H9 (cell line): ENCODE results near the gene PITRM1. TPM values are rescaled to one million over a fixed set of nuclear protein-coding genes. Genes with fewer than 3 reads are reported as not detected.

Experiments
- DNase-seq: peaks from one replicate; pipeline ENCODE4 v3.0.0-alpha.2; 2017
- H2AFZ ChIP-seq: one replicate; pipeline ENCODE4 v1.6.1; 2013; ENCODE audit warnings: mild to moderate bottlenecking, low read length, control low read depth, moderate library complexity
- H2AK5ac ChIP-seq: 2 replicates; pipeline ENCODE4 v1.6.1; 2013; ENCODE audit warnings: low read length, control low read depth, mixed read lengths; ENCODE audit not compliant: insufficient read length
- H2BK120ac ChIP-seq: one replicate; pipeline ENCODE4 v1.6.1; 2013; ENCODE audit warnings: low read depth, mild to moderate bottlenecking, low read length, control low read depth, inconsistent platforms; ENCODE audit not compliant: poor library complexity, severe bottlenecking
- H2BK12ac ChIP-seq: 2 replicates; pipeline ENCODE4 v1.6.1; 2013; ENCODE audit warnings: low read length, control low read depth, mixed read lengths, low read depth; ENCODE audit not compliant: insufficient read length
- H2BK15ac ChIP-seq: 2 replicates; pipeline ENCODE4 v1.6.1; 2013; ENCODE audit warnings: low read depth, low read length, control low read depth
- H2BK20ac ChIP-seq: one replicate; pipeline ENCODE4 v1.6.1; 2013; ENCODE audit warnings: low read depth, mild to moderate bottlenecking, low read length, control low read depth, inconsistent platforms; ENCODE audit not compliant: poor library complexity, severe bottlenecking
- H2BK5ac ChIP-seq: 2 replicates; pipeline ENCODE4 v1.6.1; 2013; ENCODE audit warnings: low read length, control low read depth, mixed read lengths; ENCODE audit not compliant: insufficient read length
- H3K14ac ChIP-seq: 2 replicates; pipeline ENCODE4 v1.6.1; 2013; ENCODE audit warnings: low read length, control low read depth; ENCODE audit not compliant: insufficient read depth
- H3K18ac ChIP-seq: 2 replicates; pipeline ENCODE4 v1.6.1; 2013; ENCODE audit warnings: low read depth, mild to moderate bottlenecking, mixed read lengths, low read length, control low read depth; ENCODE audit not compliant: insufficient read length
- H3K23ac ChIP-seq: 2 replicates; pipeline ENCODE4 v1.6.1; 2013; ENCODE audit warnings: low read length, control low read depth, mixed read lengths, low read depth; ENCODE audit not compliant: insufficient read length
- H3K23me2 ChIP-seq: 2 replicates; pipeline ENCODE4 v1.6.1; 2013; ENCODE audit warnings: low read depth, mild to moderate bottlenecking, mixed read lengths, low read length, control low read depth; ENCODE audit not compliant: insufficient read length, poor library complexity, severe bottlenecking
- H3K27ac ChIP-seq: 2 replicates; pipeline ENCODE4 v1.5.1; 2013; ENCODE audit warnings: low read length, control low read depth, mixed read lengths, low read depth; ENCODE audit not compliant: insufficient read length
- H3K27me3 ChIP-seq: 2 replicates; pipeline ENCODE4 v1.6.1; 2013; ENCODE audit warnings: low read length, control low read depth, inconsistent platforms; ENCODE audit not compliant: insufficient read depth
- H3K4ac ChIP-seq: 2 replicates; pipeline ENCODE4 v1.6.1; 2013; ENCODE audit warnings: low read depth, mild to moderate bottlenecking, control low read depth, inconsistent platforms, low read length, moderate library complexity
- H3K4me1 ChIP-seq: 2 replicates; pipeline ENCODE4 v1.6.1; 2013; ENCODE audit warnings: low read length, control low read depth, inconsistent platforms; ENCODE audit not compliant: insufficient read depth
- H3K4me2 ChIP-seq: 2 replicates; pipeline ENCODE4 v1.6.1; 2013; ENCODE audit warnings: low read length, control low read depth, mixed read lengths; ENCODE audit not compliant: insufficient read length, insufficient read depth
- H3K56ac ChIP-seq: 2 replicates; pipeline ENCODE4 v1.6.1; 2013; ENCODE audit warnings: low read depth, mild to moderate bottlenecking, mixed read lengths, low read length, control low read depth; ENCODE audit not compliant: insufficient read length
- H3K79me1 ChIP-seq: 2 replicates; pipeline ENCODE4 v1.6.1; 2013; ENCODE audit warnings: low read depth, mild to moderate bottlenecking, moderate library complexity, low read length, control low read depth, inconsistent platforms; ENCODE audit not compliant: insufficient read depth, poor library complexity, severe bottlenecking
- H3K79me2 ChIP-seq: 2 replicates; pipeline ENCODE4 v1.6.1; 2013; ENCODE audit warnings: low read length, control low read depth, inconsistent platforms; ENCODE audit not compliant: insufficient read depth
- H3K9ac ChIP-seq: 2 replicates; pipeline ENCODE4 v1.6.1; 2013; ENCODE audit warnings: low read length, control low read depth, mixed read lengths; ENCODE audit not compliant: insufficient read length; ENCODE audit errors: extremely low read depth
- H3K9me3 ChIP-seq: one replicate; pipeline ENCODE4 v1.6.1; 2013; ENCODE audit warnings: low read depth, low read length, inconsistent platforms; ENCODE audit not compliant: control insufficient read depth
- H3T11ph ChIP-seq: one replicate; pipeline ENCODE4 v1.6.1; 2013; ENCODE audit warnings: mild to moderate bottlenecking, low read length, control low read depth, inconsistent platforms
- H4K20me1 ChIP-seq: one replicate; pipeline ENCODE4 v1.6.1; 2013; ENCODE audit not compliant: control insufficient read depth, insufficient read length, insufficient read depth
- H4K5ac ChIP-seq: 2 replicates; pipeline ENCODE4 v1.6.1; 2013; ENCODE audit warnings: low read depth, mild to moderate bottlenecking, mixed read lengths, low read length, control low read depth; ENCODE audit not compliant: insufficient read length
- H4K8ac ChIP-seq: replicated peaks from 2 replicates; pipeline ENCODE4 v1.6.1; 2013; ENCODE audit warnings: low read length, control low read depth, mixed read lengths, low read depth; ENCODE audit not compliant: insufficient read length
- H4K91ac ChIP-seq: 2 replicates; pipeline ENCODE4 v1.6.1; 2013; ENCODE audit warnings: low read depth, mild to moderate bottlenecking, moderate library complexity, mixed read lengths, low read length, control low read depth; ENCODE audit not compliant: insufficient read length
- H3K27ac Mint-ChIP-seq, 3 experiments: 2 replicates in 2 of 3; 3 replicates in 1 of 3; pipeline ENCODE4 v1.8.0; 2020 to 2021; ENCODE audit warnings: mixed read lengths in 3 of 3, mild to moderate bottlenecking in 1 of 3, moderate library complexity in 1 of 3
- H3K27me3 Mint-ChIP-seq: 2 replicates; pipeline ENCODE4 v1.8.0; 2021; ENCODE audit warnings: low read depth, mild to moderate bottlenecking, moderate library complexity, mixed read lengths
- H3K36me3 Mint-ChIP-seq, 3 experiments: 2 replicates in 2 of 3; 3 replicates in 1 of 3; pipeline ENCODE4 v1.8.0; 2020 to 2021; ENCODE audit warnings: low read depth in 3 of 3, mixed read lengths in 3 of 3; ENCODE audit not compliant: insufficient read depth in 1 of 3
- H3K4me1 Mint-ChIP-seq, 2 experiments: 2 replicates each; pipeline ENCODE4 v1.8.0; 2020; ENCODE audit warnings: mixed read lengths in 2 of 2
- H3K4me3 Mint-ChIP-seq, 2 experiments: 2 replicates in 1 of 2; 3 replicates in 1 of 2; pipeline ENCODE4 v1.8.0; 2020 to 2021; ENCODE audit warnings: mild to moderate bottlenecking in 2 of 2, mixed read lengths in 2 of 2, moderate library complexity in 1 of 2
- H3K9me3 Mint-ChIP-seq, 2 experiments: 2 replicates in 1 of 2; 3 replicates in 1 of 2; pipeline ENCODE4 v1.8.0; 2020; ENCODE audit warnings: mild to moderate bottlenecking in 2 of 2, mixed read lengths in 2 of 2, moderate library complexity in 1 of 2
- WGBS: extraction: QIAGEN DNeasy Blood & Tissue Kit; methylation state at CpG from one replicate; pipeline ENCODE4 v1.1.7; 2013; ENCODE audit warnings: missing lambda C conversion rate, low lambda C conversion rate, mixed read lengths; ENCODE audit not compliant: insufficient read length; ENCODE audit errors: extremely low coverage; 5-methylcytosine and 5-hydroxymethylcytosine counted together
- total RNA-seq: library from RNA; stranded (reverse); gene quantifications from 2 replicates; pipeline ENCODE4 v1.2.1, GENCODE V29; 2021
- TF ChIP-seq, protein P1 (sequence below): fragments of 200-600 bp; sonication (generic); conservative IDR thresholded peaks from 3 replicates; pipeline ENCODE4 v1.8.0; 2021; ENCODE audit warnings: antibody characterized with exemption, mild to moderate bottlenecking

The PITRM1 gene
- total RNA-seq, 1 experiment from 2014 or later = 27.8 TPM

- Histone ChIP-seq H3T11ph (no peak overlapping the region), H3K79me2 (no peaks in the 10 kb centered on the region), H2AFZ (no peak overlapping the region), H3K18ac (no peak overlapping the region), H2BK15ac (no peak overlapping the region), H2BK5ac (no peak overlapping the region), H2BK120ac (no peak overlapping the region), H4K20me1 (no peaks in the 10 kb centered on the region), H3K23me2 (no peaks in the 10 kb centered on the region), H3K27me3 (no peaks in the 10 kb centered on the region), H3K56ac (no peak overlapping the region), H3K4ac (no peak overlapping the region), H3K4me2 (no peak overlapping the region), H4K8ac (no peak overlapping the region), H3K9me3 (no peaks in the 10 kb centered on the region), H2BK12ac (no peak overlapping the region), H3K23ac (no peak overlapping the region), H3K9ac (no peak overlapping the region), H4K91ac (no peak overlapping the region), H2BK20ac (no peak overlapping the region), H4K5ac (no peak overlapping the region), H3K14ac (no peak overlapping the region), H3K79me1 (no peaks in the 10 kb centered on the region), H3K27ac (no peak overlapping the region), H3K4me1 (no peaks in the 10 kb centered on the region), H2AK5ac (no peak overlapping the region)
- Mint-ChIP-seq H3K4me1 (no peaks in the 10 kb centered on the region), H3K27me3 (no peaks in the 10 kb centered on the region), H3K9me3 (no peaks in the 10 kb centered on the region), H3K27ac (peak overlapping the region in 1 of 3 experiments; percentile 44; a peak in 1 of 7 replicates), H3K4me3 (no peak overlapping the region), H3K36me3 (peaks cover 69 to 95% (median 93%) of the 10 kb centered on the region in 3 experiments)
- WGBS = no CpG with 5 or more reads among the region's 15 CpGs
- TF ChIP-seq, protein P1, sequence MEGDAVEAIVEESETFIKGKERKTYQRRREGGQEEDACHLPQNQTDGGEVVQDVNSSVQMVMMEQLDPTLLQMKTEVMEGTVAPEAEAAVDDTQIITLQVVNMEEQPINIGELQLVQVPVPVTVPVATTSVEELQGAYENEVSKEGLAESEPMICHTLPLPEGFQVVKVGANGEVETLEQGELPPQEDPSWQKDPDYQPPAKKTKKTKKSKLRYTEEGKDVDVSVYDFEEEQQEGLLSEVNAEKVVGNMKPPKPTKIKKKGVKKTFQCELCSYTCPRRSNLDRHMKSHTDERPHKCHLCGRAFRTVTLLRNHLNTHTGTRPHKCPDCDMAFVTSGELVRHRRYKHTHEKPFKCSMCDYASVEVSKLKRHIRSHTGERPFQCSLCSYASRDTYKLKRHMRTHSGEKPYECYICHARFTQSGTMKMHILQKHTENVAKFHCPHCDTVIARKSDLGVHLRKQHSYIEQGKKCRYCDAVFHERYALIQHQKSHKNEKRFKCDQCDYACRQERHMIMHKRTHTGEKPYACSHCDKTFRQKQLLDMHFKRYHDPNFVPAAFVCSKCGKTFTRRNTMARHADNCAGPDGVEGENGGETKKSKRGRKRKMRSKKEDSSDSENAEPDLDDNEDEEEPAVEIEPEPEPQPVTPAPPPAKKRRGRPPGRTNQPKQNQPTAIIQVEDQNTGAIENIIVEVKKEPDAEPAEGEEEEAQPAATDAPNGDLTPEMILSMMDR = no peak
- no peak for DNase-seq
Measured at GRCh38 chr10:3111621-3112163, 60.9 kb downstream of the PITRM1 start.
